ENCODE measurements around the gene PROS1.

The PROS1 gene

GRCh38 chr3:94004301-94004910 lies 30.7 kb upstream of the PROS1 start:
- ATAC-seq (ENCODE audit: insufficient read depth, low read depth), result peak; percentile 96
- no peak for DNase-seq
- Histone ChIP-seq H3K79me2 (ENCODE audit: insufficient read depth, low read length) (no peaks in the 10 kb centered on the region), H3K4me2 (ENCODE audit: insufficient read depth, low read length) (peak overlapping the region; percentile 67), H4K20me1 (ENCODE audit: insufficient read depth, low read length) (no peaks in the 10 kb centered on the region), H3K9me3 (ENCODE audit: insufficient read depth, low read length, severe bottlenecking) (no peaks in the 10 kb centered on the region), H3K27ac (ENCODE audit: low read length) (peak overlapping the region; percentile 69), H3K4me1 (ENCODE audit: insufficient read depth, low read length) (peaks cover 5% of the 10 kb centered on the region; the same call in 1 of the 2 replicates), H3K36me3 (ENCODE audit: insufficient read depth, low read length) (no peaks in the 10 kb centered on the region; the same call in 1 of the 2 replicates), H2AFZ (ENCODE audit: low read depth, low read length) (peak overlapping the region; percentile 73), H3K4me3 (ENCODE audit: low read depth in 1 of 2, low read length in 2 of 2) (peak overlapping the region in 1 of 2 experiments; percentile 49; a peak in 1 of 4 replicates), H3K9ac (ENCODE audit: low read depth, low read length) (peak overlapping the region; percentile 43), H3K27me3 (ENCODE audit: insufficient read depth, low read length, poor library complexity) (no peaks in the 10 kb centered on the region)
- TF ChIP-seq EZH2 (IDR thresholded peaks at IDR 0.05; ENCODE audit: borderline replicate concordance, low read depth, low read length, severe bottlenecking) (no peak), CTCF (IDR thresholded peaks at IDR 0.05; ENCODE audit: borderline replicate concordance, extremely low read depth, low read length, poor library complexity, severe bottlenecking) (peak; percentile 93)

- TF ChIP-seq EZH2 (IDR thresholded peaks at IDR 0.05; ENCODE audit: borderline replicate concordance, low read depth, low read length, severe bottlenecking) (no peak), CTCF (IDR thresholded peaks at IDR 0.05; ENCODE audit: borderline replicate concordance, extremely low read depth, low read length, poor library complexity, severe bottlenecking) (no peak)
- DNase-seq (no peak), ATAC-seq (ENCODE audit: insufficient read depth, low read depth) (no peak)
- H2AFZ ChIP-seq (ENCODE audit: low read depth, low read length), result no peak overlapping the region
- H3K36me3 ChIP-seq (ENCODE audit: insufficient read depth, low read length), result peaks cover under 1% of the 10 kb centered on the region; the same call in 1 of the 2 replicates
- H3K4me2 ChIP-seq (ENCODE audit: insufficient read depth, low read length), result no peak overlapping the region
- no peak overlapping the region for H3K4me3 ChIP-seq (ENCODE audit: low read depth in 1 of 2, low read length in 2 of 2)
- H3K9me3 ChIP-seq (ENCODE audit: insufficient read depth, low read length, severe bottlenecking), result no peaks in the 10 kb centered on the region
- no peaks in the 10 kb centered on the region for H3K79me2 ChIP-seq (ENCODE audit: insufficient read depth, low read length)
- H3K27me3 ChIP-seq (ENCODE audit: insufficient read depth, low read length, poor library complexity), result no peaks in the 10 kb centered on the region
- no peak overlapping the region for H3K27ac ChIP-seq (ENCODE audit: low read length)
- H4K20me1 ChIP-seq (ENCODE audit: insufficient read depth, low read length), result no peaks in the 10 kb centered on the region
- no peak overlapping the region for H3K9ac ChIP-seq (ENCODE audit: low read depth, low read length)
- H3K4me1 ChIP-seq (ENCODE audit: insufficient read depth, low read length), result peaks cover 5% of the 10 kb centered on the region; the same call in 1 of the 2 replicates
Observed at GRCh38 chr3:94001827-94002495, 28.3 kb upstream of the PROS1 start.

- peaks cover 5% of the 10 kb centered on the region; the same call in 1 of the 2 replicates for H3K4me1 ChIP-seq (ENCODE audit: insufficient read depth, low read length)
- H3K27me3 ChIP-seq (ENCODE audit: insufficient read depth, low read length, poor library complexity), result no peaks in the 10 kb centered on the region
- no peaks in the 10 kb centered on the region for H3K79me2 ChIP-seq (ENCODE audit: insufficient read depth, low read length)
- no peak overlapping the region for H3K9ac ChIP-seq (ENCODE audit: low read depth, low read length)
- ATAC-seq (ENCODE audit: insufficient read depth, low read depth), result no peak
- H3K4me2 ChIP-seq (ENCODE audit: insufficient read depth, low read length), result no peak overlapping the region
- no peaks in the 10 kb centered on the region for H3K9me3 ChIP-seq (ENCODE audit: insufficient read depth, low read length, severe bottlenecking)
- peaks cover 6% of the 10 kb centered on the region; the same call in 1 of the 2 replicates for H3K36me3 ChIP-seq (ENCODE audit: insufficient read depth, low read length)
- H3K4me3 ChIP-seq (ENCODE audit: low read depth in 1 of 2, low read length in 2 of 2), result no peak overlapping the region
- no peak overlapping the region for H2AFZ ChIP-seq (ENCODE audit: low read depth, low read length)
- DNase-seq, result no peak
- TF ChIP-seq CTCF (IDR thresholded peaks at IDR 0.05; ENCODE audit: borderline replicate concordance, extremely low read depth, low read length, poor library complexity, severe bottlenecking) (no peak), EZH2 (IDR thresholded peaks at IDR 0.05; ENCODE audit: borderline replicate concordance, low read depth, low read length, severe bottlenecking) (no peak)
- no peak overlapping the region for H3K27ac ChIP-seq (ENCODE audit: low read length)
- no peaks in the 10 kb centered on the region for H4K20me1 ChIP-seq (ENCODE audit: insufficient read depth, low read length)
Observed at GRCh38 chr3:94001191-94001590, 27.5 kb upstream of the PROS1 start.

Measured in DND-41 (cell line).